ENCODE measurements around the gene JARID2. TPM values are rescaled to one million over a fixed set of nuclear protein-coding genes. Genes with fewer than 3 reads are reported as not detected.
A peak's percentile ranks its signal among the peaks of the same experiment; 100 is the strongest.

The JARID2 gene
- total RNA-seq, 1 donor from 2014 or later = 12.5 TPM

DNA sequence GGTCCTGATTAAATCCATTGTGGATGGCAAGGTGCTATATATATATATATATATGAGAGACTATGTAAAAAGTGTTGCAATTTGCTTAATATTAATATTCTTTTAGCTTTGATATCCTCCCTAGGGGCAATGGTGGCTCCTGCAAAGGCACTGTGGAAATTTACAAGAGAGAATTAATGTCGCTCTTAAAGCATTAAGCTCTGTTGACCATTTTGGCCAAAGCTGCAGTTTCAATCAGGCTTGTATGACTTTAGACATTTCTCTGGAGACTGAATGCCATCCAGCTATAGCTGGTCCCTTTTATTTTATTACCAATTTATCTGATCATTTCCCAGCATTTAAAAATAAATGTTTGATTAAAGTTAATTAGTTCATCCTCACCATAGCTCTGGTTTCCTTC, 155.3 kb downstream of the JARID2 start:
- DNase-seq (ENCODE audit: extremely low spot score, unreplicated experiment) = peak; percentile 1
- peaks cover 33% of the 10 kb centered on the region for H3K4me1 Mint-ChIP-seq (ENCODE audit: unreplicated experiment)
- H3K27me3 Mint-ChIP-seq (ENCODE audit: unreplicated experiment) = no peaks in the 10 kb centered on the region
- H3K4me3 Mint-ChIP-seq (ENCODE audit: unreplicated experiment) = peak overlapping the region; percentile 71
- no peaks in the 10 kb centered on the region for H3K36me3 Mint-ChIP-seq (ENCODE audit: unreplicated experiment)
- TF ChIP-seq, protein P1, sequence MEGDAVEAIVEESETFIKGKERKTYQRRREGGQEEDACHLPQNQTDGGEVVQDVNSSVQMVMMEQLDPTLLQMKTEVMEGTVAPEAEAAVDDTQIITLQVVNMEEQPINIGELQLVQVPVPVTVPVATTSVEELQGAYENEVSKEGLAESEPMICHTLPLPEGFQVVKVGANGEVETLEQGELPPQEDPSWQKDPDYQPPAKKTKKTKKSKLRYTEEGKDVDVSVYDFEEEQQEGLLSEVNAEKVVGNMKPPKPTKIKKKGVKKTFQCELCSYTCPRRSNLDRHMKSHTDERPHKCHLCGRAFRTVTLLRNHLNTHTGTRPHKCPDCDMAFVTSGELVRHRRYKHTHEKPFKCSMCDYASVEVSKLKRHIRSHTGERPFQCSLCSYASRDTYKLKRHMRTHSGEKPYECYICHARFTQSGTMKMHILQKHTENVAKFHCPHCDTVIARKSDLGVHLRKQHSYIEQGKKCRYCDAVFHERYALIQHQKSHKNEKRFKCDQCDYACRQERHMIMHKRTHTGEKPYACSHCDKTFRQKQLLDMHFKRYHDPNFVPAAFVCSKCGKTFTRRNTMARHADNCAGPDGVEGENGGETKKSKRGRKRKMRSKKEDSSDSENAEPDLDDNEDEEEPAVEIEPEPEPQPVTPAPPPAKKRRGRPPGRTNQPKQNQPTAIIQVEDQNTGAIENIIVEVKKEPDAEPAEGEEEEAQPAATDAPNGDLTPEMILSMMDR (IDR thresholded peaks at IDR 0.05) = no peak
- no peaks in the 10 kb centered on the region for H3K9me3 Mint-ChIP-seq (ENCODE audit: unreplicated experiment)
- no peak overlapping the region for H3K27ac Mint-ChIP-seq (ENCODE audit: unreplicated experiment)

DNA sequence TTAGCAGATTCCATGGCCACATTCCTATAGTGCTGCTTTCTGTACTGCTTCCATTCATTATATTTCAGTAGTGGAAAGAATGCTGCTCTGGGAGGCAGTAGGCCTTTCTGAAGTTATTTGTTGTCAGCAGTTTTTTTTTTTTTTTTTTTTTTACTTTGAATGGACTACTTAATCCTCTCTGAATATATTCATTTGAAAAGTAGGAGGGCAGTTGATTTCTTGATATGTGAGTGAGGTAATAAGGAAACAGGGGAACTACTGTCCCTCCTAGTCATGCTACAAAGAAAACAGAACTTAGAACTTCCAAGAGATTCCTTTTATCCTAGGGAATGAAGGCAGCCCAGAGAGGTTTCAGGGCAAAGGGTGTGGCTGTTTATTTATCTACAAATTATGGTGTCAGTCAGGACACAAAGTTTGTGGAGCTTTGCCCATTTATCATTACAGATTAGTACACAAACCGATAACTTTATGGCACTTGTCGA, 155.9 kb downstream of the JARID2 start:
- H3K4me3 Mint-ChIP-seq (ENCODE audit: unreplicated experiment) = no peak overlapping the region
- H3K36me3 Mint-ChIP-seq (ENCODE audit: unreplicated experiment) = no peaks in the 10 kb centered on the region
- no peaks in the 10 kb centered on the region for H3K27me3 Mint-ChIP-seq (ENCODE audit: unreplicated experiment)
- no peaks in the 10 kb centered on the region for H3K9me3 Mint-ChIP-seq (ENCODE audit: unreplicated experiment)
- H3K4me1 Mint-ChIP-seq (ENCODE audit: unreplicated experiment) = peaks cover 33% of the 10 kb centered on the region
- TF ChIP-seq, protein P1 (IDR thresholded peaks at IDR 0.05) = no peak
- H3K27ac Mint-ChIP-seq (ENCODE audit: unreplicated experiment) = peak overlapping the region; percentile 60
- peak; percentile 0 for DNase-seq (ENCODE audit: extremely low spot score, unreplicated experiment)

DNA sequence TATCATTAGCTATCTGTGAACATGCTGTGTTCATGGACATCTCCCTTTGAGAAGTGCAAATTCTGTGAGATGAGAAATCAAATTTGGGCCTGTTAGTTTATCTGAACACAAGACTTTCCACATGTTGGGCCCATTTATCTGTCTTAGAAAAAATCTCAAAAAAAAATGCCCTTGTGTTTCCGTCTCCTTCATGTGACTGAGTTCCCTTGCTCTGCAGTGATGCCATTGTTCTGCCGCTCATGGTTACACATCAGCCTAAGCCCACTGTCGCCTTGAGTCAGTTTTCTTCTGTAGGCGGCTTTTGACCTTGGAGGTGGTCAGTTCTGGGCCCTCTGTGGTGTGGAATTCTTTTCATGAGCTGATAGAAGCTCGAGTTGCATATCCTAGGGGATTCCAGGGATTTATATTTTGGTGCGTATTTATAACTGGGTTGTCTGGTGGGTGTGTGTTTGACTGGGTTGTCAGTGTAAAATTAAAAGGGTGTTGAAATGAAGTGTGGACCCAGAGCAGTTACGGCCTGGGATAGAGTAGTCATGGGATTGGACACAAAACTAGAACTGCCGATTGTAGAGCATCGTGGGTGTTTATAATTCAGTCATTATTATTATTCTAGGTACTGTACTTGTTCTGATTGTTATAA, 156.7 kb downstream of the JARID2 start:
- DNase-seq (ENCODE audit: extremely low spot score, unreplicated experiment) = no peak
- no peak overlapping the region for H3K27ac Mint-ChIP-seq (ENCODE audit: unreplicated experiment)

DNA sequence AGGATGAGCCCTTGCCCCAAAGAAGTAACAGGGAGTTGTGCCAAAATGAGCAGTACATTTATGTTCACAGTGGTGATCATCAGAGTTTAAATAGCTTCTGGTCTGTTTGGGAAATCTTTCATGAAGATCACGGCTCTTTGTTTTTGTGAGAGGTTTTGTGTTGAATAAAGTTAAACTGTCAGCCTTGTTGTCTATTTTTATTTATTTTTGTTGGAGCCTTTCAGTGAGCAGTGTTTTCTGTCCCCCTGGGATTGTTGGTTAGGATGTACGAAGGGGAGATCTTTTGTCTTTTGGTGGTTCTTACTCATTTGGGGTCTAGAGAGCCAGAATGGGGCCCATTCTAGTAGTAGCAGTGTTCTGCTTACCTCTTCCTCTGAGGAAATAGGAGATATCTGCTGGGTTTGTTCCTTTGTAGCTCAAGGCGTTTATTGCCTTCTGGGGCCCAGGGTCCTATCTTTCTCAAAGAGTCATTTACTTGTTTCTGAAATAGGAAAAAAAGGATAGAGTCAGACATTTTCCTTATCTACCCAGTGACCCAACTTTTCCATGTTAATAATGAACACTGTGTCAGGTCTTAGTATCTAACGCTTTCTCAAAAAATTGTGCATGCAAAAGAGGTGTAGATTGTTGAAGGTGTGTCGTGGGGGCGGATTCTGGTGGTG, 157.4 kb downstream of the JARID2 start:
- no peaks in the 10 kb centered on the region for H3K27me3 Mint-ChIP-seq (ENCODE audit: unreplicated experiment)
- no peaks in the 10 kb centered on the region for H3K36me3 Mint-ChIP-seq (ENCODE audit: unreplicated experiment)
- H3K27ac Mint-ChIP-seq (ENCODE audit: unreplicated experiment) = no peak overlapping the region
- TF ChIP-seq, protein P1 (IDR thresholded peaks at IDR 0.05) = no peak
- H3K4me1 Mint-ChIP-seq (ENCODE audit: unreplicated experiment) = peaks cover 33% of the 10 kb centered on the region
- no peak for DNase-seq (ENCODE audit: extremely low spot score, unreplicated experiment)
- H3K4me3 Mint-ChIP-seq (ENCODE audit: unreplicated experiment) = no peak overlapping the region
- no peaks in the 10 kb centered on the region for H3K9me3 Mint-ChIP-seq (ENCODE audit: unreplicated experiment)

More for the DNA sequence above, 156.7 kb downstream of the JARID2 start:
- no peaks in the 10 kb centered on the region for H3K27me3 Mint-ChIP-seq (ENCODE audit: unreplicated experiment)
- TF ChIP-seq, protein P1 (IDR thresholded peaks at IDR 0.05) = no peak
- H3K36me3 Mint-ChIP-seq (ENCODE audit: unreplicated experiment) = no peaks in the 10 kb centered on the region
- peaks cover 33% of the 10 kb centered on the region for H3K4me1 Mint-ChIP-seq (ENCODE audit: unreplicated experiment)
- H3K4me3 Mint-ChIP-seq (ENCODE audit: unreplicated experiment) = no peak overlapping the region
- H3K9me3 Mint-ChIP-seq (ENCODE audit: unreplicated experiment) = no peaks in the 10 kb centered on the region

DNA sequence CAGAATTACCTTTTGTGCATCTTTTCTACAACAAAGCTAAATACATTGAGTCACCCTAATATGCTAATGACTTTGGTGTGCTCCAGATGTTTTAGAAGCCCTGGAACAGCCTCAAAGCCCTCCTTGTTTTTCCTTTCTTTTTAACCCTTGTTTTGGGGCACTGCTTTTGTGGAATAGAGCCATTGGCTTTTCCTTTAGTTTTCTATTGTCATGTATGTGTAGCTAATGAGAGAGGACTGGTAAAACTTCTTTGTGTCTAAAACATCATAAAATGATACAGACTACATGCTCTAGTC, 158.8 kb downstream of the JARID2 start:
- Mint-ChIP-seq H3K4me1 (ENCODE audit: unreplicated experiment) (peaks cover 28% of the 10 kb centered on the region), H3K4me3 (ENCODE audit: unreplicated experiment) (no peak overlapping the region), H3K27me3 (ENCODE audit: unreplicated experiment) (no peaks in the 10 kb centered on the region), H3K27ac (ENCODE audit: unreplicated experiment) (no peak overlapping the region), H3K36me3 (ENCODE audit: unreplicated experiment) (no peaks in the 10 kb centered on the region), H3K9me3 (ENCODE audit: unreplicated experiment) (no peaks in the 10 kb centered on the region)
- TF ChIP-seq, protein P1 (IDR thresholded peaks at IDR 0.05) = no peak
- no peak for DNase-seq (ENCODE audit: extremely low spot score, unreplicated experiment)

All from osteocyte (in vitro differentiated cells).